Upper lobe of left lung (tissue), 6 donors: Measurements from ENCODE around the gene RERE. TPM values are rescaled to one million over a fixed set of nuclear protein-coding genes. Genes with fewer than 3 reads are reported as not detected.
A peak's percentile ranks its signal among the peaks of the same experiment; 100 is the strongest.

ENCODE experiments used
- ATAC-seq, 2 donors: fragments of 200-7000 bp; cut with Tn5 transposase; one replicate each; pipeline ENCODE4 v1.9.1; 2022; ENCODE audit warnings: mild to moderate bottlenecking in 2 of 2, moderate library complexity in 2 of 2; ENCODE audit not compliant: low FRiP score in 2 of 2
- DNase-seq, 2 donors: peaks; one replicate each; pipeline ENCODE4 v3.0.0-alpha.2; 2019 to 2020
- H3K27ac ChIP-seq, 4 donors: fragments of 200-600 bp; sonication (generic); one replicate each; pipeline ENCODE4 v1.5.1; 2016 to 2019
- H3K27me3 ChIP-seq, 4 donors: fragments of 200-600 bp; sonication (generic); one replicate each; pipeline ENCODE4 v1.5.1; 2017 to 2019
- H3K36me3 ChIP-seq, 4 donors: fragments of 200-600 bp; sonication (generic); one replicate each; pipeline ENCODE4 v1.5.1; 2016 to 2019
- H3K4me1 ChIP-seq, 4 donors: fragments of 200-600 bp; sonication (generic); one replicate each; pipeline ENCODE4 v1.5.1; 2018 to 2019
- H3K4me3 ChIP-seq, 4 donors: fragments of 200-600 bp; sonication (generic); one replicate each; pipeline ENCODE4 v1.5.1; 2017 to 2019; ENCODE audit warnings: mild to moderate bottlenecking in 2 of 4, moderate library complexity in 1 of 4
- H3K9me3 ChIP-seq, 4 donors: fragments of 200-600 bp; sonication (generic); one replicate each; pipeline ENCODE4 v1.5.1; 2018 to 2019
- EP300 ChIP-seq, 4 donors: sonication (generic); formaldehyde crosslinking; IDR thresholded peaks; one replicate each; pipeline ENCODE4 v1.5.1; 2017; ENCODE audit warnings: antibody characterized with exemption in 4 of 4, control low read depth in 2 of 4
- POLR2A ChIP-seq, 4 donors: fragments of 450-650 bp; IDR thresholded peaks; one replicate each; pipeline ENCODE4 v1.5.1; 2016 to 2017; ENCODE audit warnings: antibody characterized with exemption in 4 of 4, mild to moderate bottlenecking in 2 of 4
- POLR2AphosphoS5 ChIP-seq, 2 donors: sonication (generic); formaldehyde crosslinking; IDR thresholded peaks; one replicate each; pipeline ENCODE4 v1.5.1; 2017; ENCODE audit warnings: antibody characterized with exemption in 2 of 2
- whole genome bisulfite sequencing, 2 donors: methylation state at CpG; one replicate each; pipeline ENCODE4 v1.1.5; 2017 to 2018; 5-methylcytosine and 5-hydroxymethylcytosine counted together
- total RNA-seq, 6 donors: library from RNA; depleted of rRNA in 4 of 6; stranded (reverse); fragments of >200 nt in 4 of 6; gene quantifications; one replicate each; pipeline versions ENCODE4 v1.1.0 to v1.2.1, GENCODE V29; 2016 to 2021
- TF ChIP-seq, protein P1 (sequence below), 6 experiments: fragments of 450-650 bp in 4 of 6; fragments of 200-600 bp in 2 of 6; sonication (generic) in 2 of 6; IDR thresholded peaks; one replicate each; pipeline ENCODE4 v1.5.1; 2016 to 2019; ENCODE audit warnings: antibody characterized with exemption in 6 of 6
- donor health status: DM: no; HTN: no; CAD: no; lungs with moderate emphysema.
- donor health status: DM: no; HTN: yes; CAD: no; lungs with severe emphysema.

RERE gene
- total RNA-seq, 6 donors from 2014 or later: 75.5 to 222 (median 104) TPM

DNA sequence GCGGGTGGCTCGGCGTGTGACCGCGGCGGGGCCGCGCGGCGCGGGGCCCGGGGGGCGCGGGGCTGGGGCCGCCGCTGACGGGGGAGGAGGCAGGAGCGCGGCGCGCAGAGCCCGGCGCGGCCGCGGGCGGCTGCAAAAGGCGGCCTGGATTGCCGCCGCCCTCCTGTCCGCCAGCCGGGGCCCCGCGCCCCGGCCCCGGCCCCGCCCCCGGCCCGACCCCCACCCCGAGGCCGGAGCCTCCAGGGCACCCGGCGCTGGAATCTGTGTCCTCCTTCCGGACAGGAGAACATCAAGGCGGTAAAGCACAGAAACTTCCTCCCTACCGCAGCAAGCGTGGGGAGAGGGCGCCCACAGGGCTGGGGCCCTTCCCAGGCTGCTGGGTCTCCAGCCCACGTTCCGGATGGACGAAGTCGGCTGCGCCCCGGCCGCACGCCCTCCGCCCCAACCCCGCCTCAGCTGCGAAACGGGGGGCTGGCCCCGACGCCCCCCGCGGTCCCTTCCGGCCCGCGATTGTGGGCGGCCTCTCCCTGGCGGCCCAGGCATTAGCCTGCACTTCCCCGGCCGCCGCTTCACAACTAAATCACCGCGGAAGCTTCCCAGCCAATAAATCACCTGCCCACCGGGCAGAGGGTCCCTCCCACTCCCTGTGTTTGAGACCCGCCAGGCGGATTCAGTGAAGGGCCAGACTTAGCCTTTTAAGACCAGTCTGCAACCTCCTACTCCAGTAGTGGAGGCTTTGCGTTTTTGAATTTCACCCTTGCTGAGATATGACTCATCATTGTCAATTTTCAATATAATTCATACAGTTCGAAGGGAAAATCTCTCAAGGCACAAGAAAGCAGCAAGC lies 393.5 kb downstream of the RERE start:
- peak; percentile 55 to 92 for DNase-seq
- no peaks in the 10 kb centered on the region for H3K9me3 ChIP-seq
- 1 to 2% methylated on average over 18 to 29 of the region's 79 CpGs for WGBS, 2 donors
- H3K4me3 ChIP-seq: peak overlapping the region; percentile 66 to 90 (median 80)
- H3K27ac ChIP-seq: peak overlapping the region; percentile 95 to 99 (median 97)
- peaks cover 51 to 69% (median 62%) of the 10 kb centered on the region in 4 donors for H3K4me1 ChIP-seq
- peak; percentile 50 to 69 for ATAC-seq
- TF ChIP-seq POLR2A (IDR thresholded peaks at IDR 0.05): peak in 1 of 4 donors; percentile 24
- no peak for TF ChIP-seq POLR2AphosphoS5 (IDR thresholded peaks at IDR 0.05)
- TF ChIP-seq EP300 (IDR thresholded peaks at IDR 0.05): no peak
- TF ChIP-seq, protein P1, sequence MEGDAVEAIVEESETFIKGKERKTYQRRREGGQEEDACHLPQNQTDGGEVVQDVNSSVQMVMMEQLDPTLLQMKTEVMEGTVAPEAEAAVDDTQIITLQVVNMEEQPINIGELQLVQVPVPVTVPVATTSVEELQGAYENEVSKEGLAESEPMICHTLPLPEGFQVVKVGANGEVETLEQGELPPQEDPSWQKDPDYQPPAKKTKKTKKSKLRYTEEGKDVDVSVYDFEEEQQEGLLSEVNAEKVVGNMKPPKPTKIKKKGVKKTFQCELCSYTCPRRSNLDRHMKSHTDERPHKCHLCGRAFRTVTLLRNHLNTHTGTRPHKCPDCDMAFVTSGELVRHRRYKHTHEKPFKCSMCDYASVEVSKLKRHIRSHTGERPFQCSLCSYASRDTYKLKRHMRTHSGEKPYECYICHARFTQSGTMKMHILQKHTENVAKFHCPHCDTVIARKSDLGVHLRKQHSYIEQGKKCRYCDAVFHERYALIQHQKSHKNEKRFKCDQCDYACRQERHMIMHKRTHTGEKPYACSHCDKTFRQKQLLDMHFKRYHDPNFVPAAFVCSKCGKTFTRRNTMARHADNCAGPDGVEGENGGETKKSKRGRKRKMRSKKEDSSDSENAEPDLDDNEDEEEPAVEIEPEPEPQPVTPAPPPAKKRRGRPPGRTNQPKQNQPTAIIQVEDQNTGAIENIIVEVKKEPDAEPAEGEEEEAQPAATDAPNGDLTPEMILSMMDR (IDR thresholded peaks at IDR 0.05): peak in 2 of 6 experiments; percentile 22 to 39
- H3K36me3 ChIP-seq: peaks cover 0 to 14% (median 0%) of the 10 kb centered on the region in 4 donors
- H3K27me3 ChIP-seq: no peaks in the 10 kb centered on the region

DNA sequence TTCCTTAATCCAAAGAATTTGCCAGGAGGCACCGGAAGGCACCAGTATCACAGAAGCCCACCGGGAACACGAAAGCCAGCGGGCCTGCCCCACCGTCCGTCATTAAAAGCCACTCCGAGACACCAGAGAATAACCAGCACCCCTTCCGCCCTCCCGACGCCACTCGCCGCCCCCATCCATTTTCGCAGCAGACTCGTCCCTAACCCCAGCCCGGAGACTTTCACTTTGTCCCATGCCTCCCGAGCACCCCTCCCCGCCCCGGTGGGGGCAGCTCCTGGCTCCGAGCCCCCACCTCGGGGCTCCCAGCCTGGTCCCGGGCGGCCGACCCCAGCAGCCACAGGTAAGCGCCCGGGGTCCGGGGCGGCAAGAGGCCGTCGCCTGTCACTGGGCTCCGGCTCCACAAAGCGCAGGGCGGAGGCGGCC lies 394.2 kb downstream of the RERE start:
- Histone ChIP-seq H3K36me3 (peaks cover 0 to 16% (median 0%) of the 10 kb centered on the region in 4 donors), H3K9me3 (no peaks in the 10 kb centered on the region), H3K4me3 (peak overlapping the region; percentile 66 to 90 (median 80)), H3K27ac (peak overlapping the region; percentile 95 to 99 (median 97)), H3K4me1 (peaks cover 57 to 75% (median 67%) of the 10 kb centered on the region in 4 donors), H3K27me3 (no peaks in the 10 kb centered on the region)
- ATAC-seq: peak in 1 of 2 donors; percentile 32
- TF ChIP-seq EP300 (IDR thresholded peaks at IDR 0.05) (no peak), POLR2A (IDR thresholded peaks at IDR 0.05) (no peak), POLR2AphosphoS5 (IDR thresholded peaks at IDR 0.05) (no peak)
- TF ChIP-seq, protein P1 (IDR thresholded peaks at IDR 0.05): no peak
- no peak for DNase-seq
- WGBS, 2 donors: 0 to 4% methylated on average over 1 to 18 of the region's 33 CpGs

DNA sequence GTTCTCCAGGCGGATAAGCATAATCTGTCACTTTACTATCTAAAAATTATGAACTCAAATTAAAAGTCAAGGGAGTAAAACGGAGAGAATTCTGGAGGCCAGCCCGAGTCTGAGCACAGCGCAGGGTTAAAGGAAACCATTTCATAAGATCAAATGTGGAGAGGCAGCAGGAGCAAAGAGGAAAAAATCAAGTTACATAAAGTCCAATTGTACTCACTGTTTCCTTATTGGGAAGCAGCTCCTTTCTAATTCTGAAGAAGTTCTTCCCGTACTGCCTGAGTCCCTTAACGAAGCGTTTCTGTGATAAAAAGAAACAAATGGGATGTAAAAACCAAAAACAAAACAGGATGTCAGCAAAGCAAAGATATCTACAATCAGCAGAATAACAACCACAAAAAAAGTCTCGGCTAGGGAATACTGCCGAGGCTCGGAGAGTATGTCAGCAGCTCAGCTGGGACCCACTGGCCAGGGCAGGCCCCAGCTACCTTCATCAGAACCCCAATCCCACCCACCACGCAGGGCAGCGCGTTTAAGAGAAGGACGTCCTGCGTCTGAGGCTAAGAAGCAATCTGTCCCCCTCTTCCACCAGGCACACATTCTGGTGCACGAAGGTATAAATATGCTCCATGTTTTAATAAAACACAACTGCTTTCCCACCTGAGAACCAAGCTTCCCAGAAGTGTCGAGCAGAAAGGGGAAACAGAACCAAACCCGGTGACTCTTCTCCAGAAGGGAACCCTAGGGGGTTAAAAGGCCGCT lies 394.8 kb downstream of the RERE start:
- no peak for TF ChIP-seq EP300 (IDR thresholded peaks at IDR 0.05)
- TF ChIP-seq, protein P1 (IDR thresholded peaks at IDR 0.05): no peak
- TF ChIP-seq POLR2A (IDR thresholded peaks at IDR 0.05): peak in 1 of 4 donors; percentile 34
- TF ChIP-seq POLR2AphosphoS5 (IDR thresholded peaks at IDR 0.05): peak in 1 of 2 donors; percentile 5
- peak in 1 of 2 donors; percentile 24 for ATAC-seq
- H3K4me3 ChIP-seq: peak overlapping the region; percentile 66 to 90 (median 80)
- peaks cover 63 to 77% (median 70%) of the 10 kb centered on the region in 4 donors for H3K4me1 ChIP-seq
- peak overlapping the region; percentile 95 to 99 (median 97) for H3K27ac ChIP-seq
- no peaks in the 10 kb centered on the region for H3K9me3 ChIP-seq
- 2 to 3% methylated on average over 19 of the region's 19 CpGs for WGBS, 2 donors
- H3K27me3 ChIP-seq: no peaks in the 10 kb centered on the region
- peaks cover 0 to 17% (median 3%) of the 10 kb centered on the region in 4 donors for H3K36me3 ChIP-seq
- DNase-seq: no peak

DNA sequence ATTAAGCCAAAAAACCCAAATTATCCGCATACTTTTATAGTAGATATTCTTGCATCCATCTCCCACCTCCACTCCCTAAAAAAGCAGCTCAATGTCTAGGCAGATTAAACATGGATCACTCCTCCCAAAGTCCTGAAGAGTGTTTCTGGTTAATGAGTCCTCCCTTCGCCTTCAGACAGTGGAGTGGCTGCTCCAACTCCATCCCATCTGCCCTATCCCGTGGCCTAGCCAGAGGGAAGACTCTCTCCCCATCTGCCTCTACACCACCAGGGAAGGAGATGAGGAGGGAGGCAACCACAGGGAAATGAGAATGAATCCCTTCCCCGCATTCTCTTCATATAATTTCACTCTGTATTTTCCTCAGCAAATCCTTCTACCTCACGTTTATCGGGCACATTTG lies 395.7 kb downstream of the RERE start:
- ATAC-seq: peak in 1 of 2 donors; percentile 49
- H3K27me3 ChIP-seq: no peaks in the 10 kb centered on the region
- peaks cover 70 to 80% (median 74%) of the 10 kb centered on the region in 4 donors for H3K4me1 ChIP-seq
- H3K4me3 ChIP-seq: peak overlapping the region in 3 of 4 donors; percentile 66 to 90 (median 88)
- no peak for DNase-seq
- 34 to 47% methylated on average over 6 of the region's 6 CpGs for WGBS, 2 donors
- TF ChIP-seq EP300 (IDR thresholded peaks at IDR 0.05): no peak
- TF ChIP-seq POLR2AphosphoS5 (IDR thresholded peaks at IDR 0.05): no peak
- TF ChIP-seq, protein P1 (IDR thresholded peaks at IDR 0.05): no peak
- no peak for TF ChIP-seq POLR2A (IDR thresholded peaks at IDR 0.05)
- peaks cover 0 to 17% (median 3%) of the 10 kb centered on the region in 4 donors for H3K36me3 ChIP-seq
- peak overlapping the region; percentile 95 to 99 (median 97) for H3K27ac ChIP-seq
- H3K9me3 ChIP-seq: no peaks in the 10 kb centered on the region
